ENCODE measurements around the gene MACO1.

DNA sequence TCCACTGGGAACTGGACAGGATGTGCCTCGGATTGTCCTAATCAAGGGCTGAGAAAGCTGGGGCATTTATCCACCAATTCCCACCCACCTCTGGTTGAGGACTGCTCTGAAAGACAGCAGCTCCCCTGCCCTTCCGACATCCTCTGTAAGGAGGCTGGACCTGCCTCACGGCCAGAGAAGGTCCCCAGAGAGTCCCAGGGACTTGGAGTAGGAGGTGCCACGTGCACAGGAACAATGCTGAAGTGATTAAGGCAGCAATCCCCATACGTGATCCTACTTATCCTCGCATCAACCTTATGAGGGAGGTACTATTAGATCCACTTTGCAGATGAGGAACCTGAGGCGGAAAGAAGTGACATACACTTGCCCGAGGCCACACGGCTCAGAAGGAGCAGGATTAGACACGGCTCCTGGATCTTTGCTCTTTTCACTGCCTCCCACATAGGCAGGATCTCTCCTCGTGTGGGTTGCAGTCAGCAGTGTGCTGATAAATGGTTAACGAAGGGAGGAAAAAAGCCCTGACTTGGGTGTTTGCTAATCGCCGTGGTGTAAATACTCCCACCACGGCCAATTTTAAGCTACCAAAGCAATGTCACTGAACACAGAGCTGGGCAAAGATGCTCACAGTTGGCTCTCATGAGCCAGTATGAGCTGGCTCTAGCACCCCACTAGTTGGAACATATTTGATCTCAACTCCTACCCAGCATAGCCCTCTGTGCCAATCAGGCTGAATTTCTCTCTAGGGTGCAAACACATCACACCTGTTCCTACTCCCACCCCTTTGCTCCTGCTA, 94.1 kb downstream of the MACO1 start:
- TF ChIP-seq POLR2AphosphoS5 (IDR thresholded peaks at IDR 0.05), result no peak
- TF ChIP-seq, protein P1, sequence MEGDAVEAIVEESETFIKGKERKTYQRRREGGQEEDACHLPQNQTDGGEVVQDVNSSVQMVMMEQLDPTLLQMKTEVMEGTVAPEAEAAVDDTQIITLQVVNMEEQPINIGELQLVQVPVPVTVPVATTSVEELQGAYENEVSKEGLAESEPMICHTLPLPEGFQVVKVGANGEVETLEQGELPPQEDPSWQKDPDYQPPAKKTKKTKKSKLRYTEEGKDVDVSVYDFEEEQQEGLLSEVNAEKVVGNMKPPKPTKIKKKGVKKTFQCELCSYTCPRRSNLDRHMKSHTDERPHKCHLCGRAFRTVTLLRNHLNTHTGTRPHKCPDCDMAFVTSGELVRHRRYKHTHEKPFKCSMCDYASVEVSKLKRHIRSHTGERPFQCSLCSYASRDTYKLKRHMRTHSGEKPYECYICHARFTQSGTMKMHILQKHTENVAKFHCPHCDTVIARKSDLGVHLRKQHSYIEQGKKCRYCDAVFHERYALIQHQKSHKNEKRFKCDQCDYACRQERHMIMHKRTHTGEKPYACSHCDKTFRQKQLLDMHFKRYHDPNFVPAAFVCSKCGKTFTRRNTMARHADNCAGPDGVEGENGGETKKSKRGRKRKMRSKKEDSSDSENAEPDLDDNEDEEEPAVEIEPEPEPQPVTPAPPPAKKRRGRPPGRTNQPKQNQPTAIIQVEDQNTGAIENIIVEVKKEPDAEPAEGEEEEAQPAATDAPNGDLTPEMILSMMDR (IDR thresholded peaks at IDR 0.05 in 8 of 11, conservative IDR thresholded peaks at IDR 0.05 in 3 of 11), result no peak
